HepG2 (cell line): Measurements from ENCODE around the gene CAPS. TPM values are rescaled to one million over a fixed set of nuclear protein-coding genes. Genes with fewer than 3 reads are reported as not detected.
A peak's percentile ranks its signal among the peaks of the same experiment; 100 is the strongest.

Source experiments
- ARID3A ChIP-seq: IDR thresholded peaks from 2 replicates; pipeline ENCODE4 v1.6.1; 2012; ENCODE audit warnings: low read depth, low read length, improper control_type of control experiment
- CCDC6 ChIP-seq: sonication (generic); formaldehyde crosslinking; IDR thresholded peaks from 2 replicates; pipeline ENCODE4 v1.8.1; 2022; ENCODE audit warnings: mild to moderate bottlenecking, missing genetic modification reagents, moderate library complexity
- EED ChIP-seq: sonication (generic); formaldehyde crosslinking; IDR thresholded peaks from 2 replicates; pipeline ENCODE4 v1.5.0; 2020; ENCODE audit warnings: mild to moderate bottlenecking, missing genetic modification reagents
- FOXK2 ChIP-seq: fragments of 450-650 bp; IDR thresholded peaks from 2 replicates; pipeline ENCODE4 v1.6.1; 2016
- FOXP1 ChIP-seq, 2 experiments: fragments of 450-650 bp in 1 of 2; IDR thresholded peaks; 2 replicates each; pipeline ENCODE4 v1.6.1; 2017 to 2018; ENCODE audit warnings: antibody characterized with exemption in 1 of 2
- KLF13 ChIP-seq: sonication (generic); formaldehyde crosslinking; IDR thresholded peaks from 2 replicates; pipeline ENCODE4 v1.4.0; 2020; ENCODE audit warnings: mild to moderate bottlenecking, missing genetic modification reagents
- KLF16 ChIP-seq, 2 experiments: sonication (generic) in 1 of 2; formaldehyde crosslinking in 1 of 2; IDR thresholded peaks; 2 replicates each; pipeline versions ENCODE4 v1.6.1 to v1.8.0; 2016 to 2023; ENCODE audit warnings: missing genetic modification reagents in 2 of 2, missing compliant biosample characterization in 1 of 2
- NKX3-1 ChIP-seq: sonication (generic); formaldehyde crosslinking; IDR thresholded peaks from 2 replicates; pipeline ENCODE4 v1.5.0; 2020; ENCODE audit warnings: missing genetic modification reagents
- REST ChIP-seq, 2 experiments: IDR thresholded peaks; 2 replicates each; pipeline ENCODE4 v1.6.1; 2011 to 2012; ENCODE audit warnings: low read length in 2 of 2, borderline replicate concordance in 1 of 2, low read depth in 1 of 2, mild to moderate bottlenecking in 1 of 2, moderate library complexity in 1 of 2
- SALL1 ChIP-seq: sonication (generic); formaldehyde crosslinking; IDR thresholded peaks from 2 replicates; pipeline ENCODE4 v1.8.0; 2022; ENCODE audit warnings: mild to moderate bottlenecking, missing genetic modification reagents
- ZBTB37 ChIP-seq: sonication (generic); formaldehyde crosslinking; IDR thresholded peaks from 2 replicates; pipeline ENCODE4 v1.4.0; 2020; ENCODE audit warnings: mild to moderate bottlenecking, missing genetic modification reagents
- ZBTB4 ChIP-seq: sonication (generic); formaldehyde crosslinking; IDR thresholded peaks from 2 replicates; pipeline ENCODE4 v1.4.0; 2020; ENCODE audit warnings: missing genetic modification reagents, mild to moderate bottlenecking, borderline replicate concordance
- ZNF567 ChIP-seq: sonication (generic); formaldehyde crosslinking; IDR thresholded peaks from 2 replicates; pipeline ENCODE4 v1.8.1; 2023; ENCODE audit warnings: mild to moderate bottlenecking, missing genetic modification reagents, borderline replicate concordance
- ZNF644 ChIP-seq: IDR thresholded peaks from 2 replicates; pipeline ENCODE4 v1.6.1; 2016; ENCODE audit warnings: low read depth
- ZNF788 ChIP-seq: sonication (generic); formaldehyde crosslinking; IDR thresholded peaks from 2 replicates; pipeline ENCODE4 v1.5.0; 2020; ENCODE audit warnings: mild to moderate bottlenecking, missing genetic modification reagents, borderline replicate concordance
- polyA plus RNA-seq, 8 experiments: library from polyadenylated mRNA; depleted of rRNA in 3 of 8; stranded (reverse) in 7 of 8; unstranded in 1 of 8; fragments of >200 nt; fragmentation: Illumina TruSeq in 4 of 8; extraction: Trizol in 4 of 8; gene quantifications; 2 replicates each; pipeline versions ENCODE4 v1.2.1 to v1.2.3, GENCODE V29; 2011 to 2016; ENCODE audit warnings: low read depth in 4 of 8, missing spikeins in 1 of 8, mixed read lengths in 1 of 8; ENCODE audit not compliant: insufficient read depth in 1 of 8
- total RNA-seq, 5 experiments: library from RNA; depleted of rRNA; stranded (reverse); fragments of >200 nt; fragmentation: Illumina TruSeq; extraction: Trizol; gene quantifications; 2 replicates each; pipeline ENCODE4 v1.2.3, GENCODE V29; 2016; ENCODE audit warnings: low read depth in 1 of 5

CAPS gene
- total and polyA plus RNA-seq, 2 of the 13 experiments (the other 11 are each of a cell fraction or from before 2014, with no cell fraction given) = 3.1 TPM

- TF ChIP-seq REST (IDR thresholded peaks at IDR 0.05; ENCODE audit: borderline replicate concordance in 1 of 2, low read depth in 1 of 2, low read length in 2 of 2) (peak in 1 of 2 experiments; percentile 12; a peak in 1 of 4 replicates), ZNF644 (CRISPR knock-in tag) (peak; percentile 53; the same call in 1 of the 2 replicates), CCDC6 (peak; percentile 90; the same call in 1 of the 2 replicates), ZNF788 (peak; percentile 99), SALL1 (CRISPR knock-in tag) (peak; percentile 99), ARID3A (peak; percentile 75), ZBTB4 (CRISPR knock-in tag) (peak; percentile 98), KLF16 (CRISPR knock-in tag; IDR thresholded peaks at IDR 0.05) (peak in 1 of 2 experiments; percentile 90; a peak in 2 of 4 replicates), KLF13 (peak; percentile 81; the same call in 1 of the 2 replicates), FOXP1 (IDR thresholded peaks at IDR 0.05) (peak; percentile 94), FOXP1 (CRISPR knock-in tag; IDR thresholded peaks at IDR 0.05) (peak; percentile 99), ZNF567 (CRISPR knock-in tag) (0 out of 2 replicates have a peak, but pooled peaks have one; percentile 74), EED (CRISPR knock-in tag) (peak; percentile 81), NKX3-1 (CRISPR knock-in tag) (peak; percentile 66; the same call in 1 of the 2 replicates), FOXK2 (peak; percentile 93), ZBTB37 (CRISPR knock-in tag) (peak; percentile 90)
Measured at GRCh38 chr19:5961969-5962945, 48.2 kb downstream of the CAPS start (continued).
